IPS-NIHi11 (cell line): ENCODE measurements around the gene SCYGR7.
"Not testable (repeated sequence)": the region's sequence is repeated elsewhere in the genome, so short reads cannot be mapped to it uniquely, and the experiment has no call there.

Source experiments
- DNase-seq: peaks from one replicate; pipeline ENCODE4 v3.0.0; 2012; ENCODE audit warnings: mixed read lengths, low spot score

Gene SCYGR7, protein sequence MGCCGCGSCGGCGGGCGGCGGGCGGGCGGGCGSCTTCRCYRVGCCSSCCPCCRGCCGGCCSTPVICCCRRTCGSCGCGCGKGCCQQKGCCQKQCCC

DNA sequence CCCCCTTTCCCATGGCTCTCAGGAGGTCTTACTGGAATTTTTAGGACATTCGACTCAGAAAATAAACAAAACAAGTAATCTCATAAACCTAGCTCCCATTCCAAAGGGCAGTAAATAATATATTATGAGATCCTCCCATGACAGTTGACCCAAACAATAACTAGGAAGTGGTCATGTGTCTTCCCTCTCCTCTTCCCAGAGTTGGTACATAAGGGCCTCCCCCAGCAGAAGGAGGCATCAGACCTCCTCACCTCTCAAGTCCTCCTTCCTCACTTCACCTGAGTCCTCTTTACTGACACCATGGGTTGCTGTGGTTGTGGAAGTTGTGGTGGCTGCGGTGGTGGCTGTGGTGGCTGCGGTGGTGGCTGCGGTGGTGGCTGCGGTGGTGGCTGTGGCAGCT is at the start of gene SCYGR7:
TSS of gene SCYGR7 (plus strand) at position 301 of the 400 bp plus-strand sequence. CDS start at position 301, 0 bp downstream.
- no peak for DNase-seq

DNA sequence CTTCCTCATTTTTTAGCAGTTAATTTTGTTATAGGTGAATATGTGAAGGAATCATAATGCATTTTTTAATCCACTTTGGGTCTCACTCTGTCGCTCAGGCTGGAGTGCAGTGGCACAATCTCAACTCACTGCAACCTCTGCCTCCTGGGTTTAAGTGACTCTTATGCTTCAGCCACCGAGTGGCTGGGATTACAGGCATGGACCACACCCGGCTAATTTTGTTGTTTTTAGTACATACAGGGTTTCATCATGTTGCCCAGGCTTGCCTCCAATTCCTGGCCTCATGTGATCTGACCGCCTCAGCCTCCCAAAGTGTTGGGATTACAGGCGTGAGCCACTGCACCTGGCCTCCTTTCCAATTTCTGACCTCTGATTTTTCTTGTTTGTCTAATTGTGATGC is 43.9 kb upstream of the SCYGR7 start:
- no peak for DNase-seq

DNA sequence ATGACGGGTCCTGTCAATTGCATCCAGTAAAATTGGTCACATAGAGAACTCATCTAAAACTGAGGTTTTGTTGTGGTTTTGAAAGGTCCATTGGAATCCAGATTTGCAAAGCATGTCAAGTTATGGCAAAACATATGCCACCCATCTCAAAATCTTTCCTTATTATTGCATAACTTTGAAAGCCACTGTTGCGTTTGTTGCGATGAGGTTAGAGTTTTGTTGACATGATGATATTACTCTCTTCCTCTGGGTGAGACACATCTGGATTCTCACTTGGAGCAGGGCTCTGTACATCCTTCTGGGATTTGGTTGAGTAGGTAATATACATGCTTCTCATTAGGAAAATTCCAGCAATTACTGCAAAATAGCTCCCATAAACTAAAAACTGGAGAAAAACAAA is 40.9 kb upstream of the SCYGR7 start:
- DNase-seq: no peak

DNA sequence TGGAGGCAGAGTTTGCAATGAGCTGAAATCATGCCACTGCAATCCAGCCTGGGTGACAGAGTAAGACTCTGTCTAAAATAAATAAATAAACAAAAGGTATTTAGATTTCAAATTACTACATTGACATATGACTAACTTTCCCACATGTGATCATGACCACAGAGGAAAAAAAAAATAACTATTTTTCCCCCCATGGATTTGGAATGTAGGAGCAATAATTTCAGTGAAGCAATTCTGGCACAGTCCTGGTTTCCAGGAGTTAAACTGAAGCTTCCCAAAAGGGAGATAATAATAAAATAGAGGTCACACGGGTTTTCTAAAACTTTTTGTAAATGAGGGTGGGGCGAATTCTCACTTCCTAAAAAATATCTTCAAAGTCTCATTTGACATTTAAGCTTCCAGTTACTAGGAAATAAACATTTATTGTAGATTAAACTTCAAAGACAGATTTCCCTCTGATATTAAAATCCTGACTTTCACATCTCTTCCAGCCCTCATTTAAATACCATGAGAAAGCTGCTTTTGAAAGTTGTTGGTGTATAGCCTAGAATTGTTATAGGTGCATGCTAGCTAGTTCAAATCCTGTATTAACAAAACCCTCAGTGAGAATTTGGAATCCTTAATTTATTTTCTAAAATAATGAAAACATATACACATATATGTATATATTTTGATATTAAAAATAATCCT is 31.0 kb upstream of the SCYGR7 start:
- DNase-seq: no peak

DNA sequence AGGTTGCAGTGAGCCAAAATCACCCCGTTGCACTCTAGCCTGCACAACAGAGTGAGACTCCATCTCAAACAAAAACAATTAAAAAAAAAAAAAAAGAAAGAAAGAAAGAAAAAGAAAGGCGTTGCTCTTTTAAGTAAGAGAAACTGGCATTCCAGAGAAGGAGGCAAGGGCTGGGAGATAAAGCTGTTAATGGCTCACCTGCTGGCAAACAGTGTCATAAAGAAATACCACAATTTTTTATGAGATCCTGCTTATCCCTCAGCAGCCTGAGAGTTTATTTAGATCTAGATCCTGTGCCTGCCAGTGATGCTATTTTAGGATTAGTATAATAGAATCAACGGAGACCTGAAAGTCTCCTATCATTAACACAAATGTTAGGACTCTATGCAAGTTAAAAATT is 26.6 kb upstream of the SCYGR7 start:
- no peak for DNase-seq

DNA sequence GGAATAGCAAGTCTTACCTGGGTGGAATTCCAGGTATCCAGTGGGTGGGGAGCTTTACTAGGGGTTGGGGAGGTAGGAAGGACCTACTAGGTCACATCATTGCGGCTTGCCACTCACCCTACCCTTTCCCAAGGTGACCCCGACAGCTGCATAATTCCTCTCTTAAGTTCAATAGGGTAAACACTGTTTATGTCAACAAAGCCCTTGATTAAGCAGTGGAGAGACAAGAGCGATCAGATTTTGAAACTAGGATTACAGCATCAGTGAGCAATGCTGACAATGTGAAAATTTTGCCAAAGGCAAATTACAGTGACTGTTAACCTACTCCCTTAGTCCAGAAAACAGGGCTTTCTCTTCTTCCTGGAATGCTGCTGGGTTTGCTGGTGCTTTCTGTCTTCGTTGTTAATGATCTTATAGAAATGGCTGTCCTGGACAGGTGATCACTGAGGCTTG is 24.8 kb upstream of the SCYGR7 start:
- peak; percentile 19 for DNase-seq

DNA sequence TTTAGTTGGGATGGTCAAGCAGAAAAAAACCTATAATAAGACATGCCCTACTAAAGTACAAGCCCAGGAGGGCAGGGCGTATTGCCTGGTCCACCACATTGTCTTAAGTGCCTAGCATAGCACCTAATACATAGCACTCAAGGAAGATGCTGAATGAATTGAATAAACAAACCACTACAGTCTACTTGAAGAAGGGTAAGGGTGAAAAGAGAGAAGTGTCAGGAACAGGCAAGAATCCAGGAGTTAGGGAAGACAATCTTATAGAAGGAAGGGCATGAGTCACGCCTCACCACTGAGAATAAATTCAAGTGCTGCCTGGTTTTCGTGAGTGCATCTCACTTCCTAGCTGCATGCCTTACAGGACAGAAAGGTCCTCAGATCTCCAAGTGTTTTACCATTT is 24.2 kb upstream of the SCYGR7 start:
- DNase-seq: no peak

DNA sequence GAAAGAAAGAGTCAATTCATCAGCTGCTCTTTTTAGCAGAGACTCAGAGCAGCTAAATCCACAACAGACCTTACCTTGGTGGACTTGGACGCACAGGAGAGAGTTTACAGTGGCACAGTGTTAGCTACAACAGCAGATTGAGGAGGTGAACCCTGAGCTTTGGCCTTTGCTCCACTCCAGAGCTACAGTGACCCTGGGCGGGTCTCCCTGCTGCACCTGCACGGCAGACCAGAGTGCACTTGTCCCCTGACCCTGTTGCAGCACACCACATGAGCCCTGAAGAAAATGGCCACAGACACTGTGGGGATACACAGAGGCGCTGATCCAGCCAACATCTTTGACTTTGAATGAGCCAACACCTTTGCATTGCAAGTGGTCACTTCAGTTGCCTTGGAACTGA is 21.3 kb upstream of the SCYGR7 start:
- no peak for DNase-seq

DNA sequence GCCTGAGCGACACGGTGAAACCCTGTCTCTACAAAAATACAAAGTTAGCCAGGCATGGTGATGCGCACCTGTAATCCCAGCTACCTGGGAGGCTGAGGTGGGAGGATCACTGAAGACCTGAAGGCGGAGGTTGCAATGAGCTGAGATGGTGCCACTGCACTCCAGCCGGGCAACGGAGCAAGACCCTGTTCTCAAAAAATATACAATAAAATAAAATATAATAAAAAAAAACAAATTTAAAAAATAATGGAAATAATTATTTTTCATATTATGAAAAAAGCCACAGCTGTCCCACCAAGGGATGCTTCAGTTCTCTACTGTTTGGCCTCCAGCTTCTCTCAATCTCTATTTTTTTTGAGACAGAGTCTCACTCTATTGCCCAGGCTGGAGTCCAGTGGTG is 20.7 kb upstream of the SCYGR7 start:
- DNase-seq: no peak

DNA sequence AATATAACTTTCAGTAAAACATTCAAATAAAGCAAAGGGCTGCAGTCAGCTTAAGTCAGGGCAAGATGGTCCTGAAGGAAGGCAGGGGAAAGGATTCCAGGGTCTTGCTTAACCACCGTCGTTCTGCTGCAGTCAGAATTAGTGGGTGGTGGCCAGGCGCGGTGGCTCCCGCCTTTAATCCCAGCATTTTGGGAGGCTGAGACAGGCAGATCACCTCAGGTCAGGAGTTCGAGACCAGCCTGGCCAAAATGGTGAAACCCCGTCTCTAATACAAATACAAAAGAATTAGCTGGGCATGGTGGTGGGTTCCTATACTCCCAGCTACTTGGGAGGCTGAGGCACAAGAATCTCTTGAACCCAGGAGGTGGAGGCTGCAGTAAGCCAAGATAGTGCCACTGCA is 17.1 kb upstream of the SCYGR7 start:
- DNase-seq: no peak

DNA sequence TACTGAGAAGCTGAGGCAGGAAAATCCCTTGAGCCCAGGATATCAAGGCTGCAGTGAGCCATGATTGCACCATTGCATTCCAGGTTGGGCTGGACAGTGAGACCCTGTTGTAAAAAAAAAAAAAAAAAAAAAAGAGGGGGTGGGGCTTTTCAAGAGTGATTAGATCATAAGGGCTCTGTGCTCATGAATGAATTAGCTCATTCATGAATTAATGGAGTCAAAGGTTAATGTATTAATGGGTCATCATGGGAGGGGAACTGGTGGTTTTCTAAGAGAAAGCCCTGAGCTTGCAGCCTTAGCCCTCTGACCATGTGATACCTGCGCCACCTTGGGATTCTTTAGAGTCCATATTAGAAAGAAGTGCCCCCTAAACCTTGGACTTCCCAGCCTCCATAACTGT is 14.8 kb upstream of the SCYGR7 start:
- DNase-seq: no peak

DNA sequence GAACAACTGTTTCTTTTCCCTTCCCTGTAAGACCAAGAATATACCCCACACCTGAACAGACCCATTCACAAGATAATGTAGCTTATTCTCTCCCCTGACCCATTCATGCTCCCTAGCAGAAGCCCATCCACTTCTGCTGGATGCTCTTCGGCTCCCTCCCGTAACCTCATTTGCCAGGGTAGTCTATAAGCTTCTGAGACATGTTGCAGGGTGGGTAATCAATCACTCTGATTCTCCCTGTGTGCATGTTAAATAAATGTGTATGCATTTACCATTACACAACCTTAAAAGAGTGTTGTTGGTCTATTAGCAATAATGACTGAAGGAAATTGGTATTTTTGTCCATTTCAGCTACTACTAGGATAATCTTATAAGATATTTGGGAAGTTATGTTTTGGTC is 11.6 kb upstream of the SCYGR7 start:
- no peak for DNase-seq

DNA sequence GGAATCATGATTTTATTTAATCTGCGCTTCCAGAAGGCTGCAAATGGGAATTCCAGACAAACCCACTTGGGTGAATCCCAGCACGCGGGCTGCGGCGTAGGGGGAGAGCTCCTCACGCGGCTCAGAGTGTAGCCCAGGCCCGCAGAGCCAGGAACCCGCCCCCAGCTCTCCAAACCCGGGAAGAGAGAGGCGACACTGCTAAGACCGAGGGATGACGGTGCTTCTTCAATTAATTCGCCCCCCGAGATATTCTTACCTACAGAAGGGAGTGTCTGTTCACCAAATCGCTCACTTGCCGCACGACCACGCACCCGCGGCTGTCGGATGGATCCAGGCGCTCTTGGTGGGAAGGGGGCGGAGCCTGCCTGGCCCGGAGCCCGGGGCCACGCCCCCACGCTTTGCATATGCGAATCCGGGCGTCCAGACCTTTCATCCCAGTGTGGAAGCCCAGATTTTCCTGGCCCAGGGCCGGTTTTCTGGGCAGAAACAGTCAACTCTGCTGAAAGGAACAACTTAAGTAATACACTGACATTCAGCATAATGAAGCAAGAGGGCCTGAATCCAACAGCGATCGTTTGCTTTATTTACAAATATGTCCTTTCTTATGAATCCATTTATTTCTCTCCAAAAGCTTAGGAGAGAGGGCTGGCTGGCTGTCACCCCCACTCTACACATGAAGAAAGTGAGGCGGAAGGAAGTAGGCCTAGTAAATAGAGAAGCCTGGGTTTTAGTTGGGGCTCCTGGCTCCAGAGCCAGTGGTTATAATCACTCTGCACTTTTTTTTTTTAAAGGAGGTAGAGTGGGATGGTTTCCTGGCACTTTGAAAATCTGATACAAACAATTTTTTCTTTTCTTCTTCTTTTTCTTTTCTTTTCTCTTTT is 10.2 kb upstream of the SCYGR7 start, which contains the start of gene SLC19A3:
TSS of gene SLC19A3 (minus strand) at position 342 of the 881 bp plus-strand sequence. CDS start 15,710 bp downstream, outside the sequence.
- DNase-seq: peak; percentile 95

DNA sequence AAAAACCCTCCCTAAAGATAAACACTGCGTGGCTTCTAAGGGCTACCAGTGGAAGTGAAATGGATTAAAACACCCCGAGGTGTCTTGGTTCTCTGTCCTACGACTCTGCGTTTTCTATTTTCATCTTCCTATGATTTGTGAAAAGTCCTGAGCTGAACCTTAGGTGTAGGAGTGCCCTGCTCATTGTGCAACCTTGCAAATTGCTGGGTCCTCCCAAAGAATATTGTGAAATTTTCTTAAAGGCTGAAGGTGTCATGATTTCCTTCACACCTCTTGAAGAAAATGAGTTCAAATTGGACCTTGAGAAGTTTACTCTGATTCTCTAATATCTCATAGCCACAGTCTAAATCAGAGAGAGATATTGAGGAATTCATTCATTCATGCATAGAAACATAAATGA is 8.5 kb upstream of the SCYGR7 start:
- no peak for DNase-seq

DNA sequence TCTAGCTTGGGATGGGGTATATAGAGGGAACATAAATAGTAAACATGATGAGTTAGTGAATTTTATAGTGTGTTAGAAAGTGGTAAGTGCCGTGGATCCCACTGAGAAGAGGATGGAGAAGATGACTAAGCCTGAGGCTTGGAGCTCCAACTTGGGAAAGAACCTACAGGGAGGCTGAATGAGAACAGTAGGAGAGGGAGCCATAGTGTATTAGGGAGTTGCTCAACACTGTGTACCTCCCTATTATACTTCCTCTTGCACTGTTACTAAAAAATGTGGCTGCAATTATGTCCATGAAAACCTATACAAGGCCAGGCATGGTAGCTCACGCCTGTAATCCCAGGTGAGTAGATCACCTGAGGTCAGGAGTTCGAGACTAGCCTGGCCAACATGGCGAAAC is 7.5 kb upstream of the SCYGR7 start:
- DNase-seq: no peak

DNA sequence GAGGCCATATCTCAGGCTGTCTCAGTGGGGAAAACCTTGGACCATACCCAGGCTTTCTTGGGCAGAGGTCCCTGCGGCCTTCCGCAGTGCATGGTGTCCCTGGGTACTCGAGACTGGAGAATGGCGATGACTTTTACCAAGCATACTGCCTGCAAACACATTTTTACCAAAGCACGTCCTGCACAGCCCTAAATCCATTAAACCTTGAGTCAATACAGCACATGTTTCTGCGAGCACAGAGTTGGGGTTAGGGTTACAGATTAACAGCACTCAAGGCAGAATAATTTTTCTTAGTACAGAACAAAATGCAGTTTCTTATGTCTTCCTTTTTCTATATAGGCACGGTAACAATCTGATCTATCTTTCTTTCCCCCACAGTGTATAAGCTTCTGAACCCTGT is 5.3 kb upstream of the SCYGR7 start:
- not testable (repeated sequence) for DNase-seq

DNA sequence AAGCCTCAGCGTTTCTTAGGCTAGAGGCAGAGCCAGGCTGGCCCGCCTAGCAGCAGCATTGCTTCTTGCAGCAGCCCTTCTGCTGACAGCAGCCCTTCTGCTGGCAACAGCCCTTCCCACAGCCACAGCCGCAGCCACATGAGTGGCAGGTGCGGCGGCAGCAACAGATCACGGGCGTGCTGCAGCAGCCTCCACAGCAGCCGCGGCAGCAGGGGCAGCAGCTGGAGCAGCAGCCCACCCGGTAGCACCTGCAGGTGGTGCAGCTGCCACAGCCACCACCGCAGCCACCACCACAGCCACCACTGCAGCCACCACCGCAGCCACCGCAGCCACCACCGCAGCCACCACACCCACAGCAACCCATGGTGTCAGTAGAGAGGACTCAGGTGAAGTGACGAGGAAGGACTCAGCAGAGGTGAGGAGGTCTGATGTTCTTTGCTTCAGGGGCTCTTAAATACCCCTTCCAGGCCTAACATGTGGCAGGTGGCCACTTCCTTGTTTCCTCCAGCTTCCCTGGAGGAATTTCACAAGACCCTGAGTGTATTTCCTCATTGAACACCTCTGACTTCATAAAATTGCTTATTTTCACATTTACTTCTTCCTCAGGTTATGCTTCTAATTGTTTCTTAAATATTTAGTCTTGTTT is 3.6 kb upstream of the SCYGR7 start, which contains the start of gene SCYGR6:
TSS of gene SCYGR6 (minus strand) at position 364 of the 646 bp plus-strand sequence. CDS start at position 364, 0 bp downstream.
- DNase-seq: no peak

DNA sequence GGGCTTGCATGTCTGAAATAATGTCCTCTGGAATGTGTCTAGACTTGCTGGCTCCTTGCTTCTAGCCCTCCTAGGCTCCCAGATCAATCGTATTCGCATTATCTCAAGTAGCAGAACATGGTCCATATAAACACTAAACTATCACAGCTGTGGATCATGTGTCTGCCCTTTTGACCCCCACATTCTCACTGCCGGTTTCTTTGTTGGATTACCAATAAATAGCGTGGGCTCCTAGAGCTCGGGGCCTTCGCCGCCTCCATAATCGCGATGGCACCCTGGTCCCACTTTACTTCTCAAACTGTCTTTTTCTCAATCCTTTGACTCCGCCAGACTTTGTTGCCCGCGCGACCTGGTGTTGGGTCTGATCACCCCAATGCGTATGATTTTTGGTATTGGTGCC is 11.2 kb downstream of the SCYGR7 start:
- no peak for DNase-seq

DNA sequence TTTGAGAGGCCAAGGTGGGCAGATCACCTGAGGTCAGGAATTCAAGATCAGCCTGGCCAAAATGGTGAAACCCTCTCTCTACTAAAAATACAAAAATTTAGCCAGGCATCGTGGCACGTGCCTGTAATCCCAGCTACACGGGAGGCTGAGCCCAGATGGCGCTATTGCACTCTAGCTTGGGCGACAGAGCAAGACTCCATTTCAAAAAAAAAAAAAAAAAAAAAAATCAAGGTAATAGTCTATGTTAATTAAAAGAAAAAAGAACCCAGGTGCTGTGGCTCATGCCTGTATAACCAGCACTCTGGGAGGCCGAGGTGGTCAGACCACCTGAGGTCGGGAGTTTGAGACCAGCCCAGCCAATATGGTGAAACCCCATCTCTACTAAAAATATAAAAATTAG is 12.6 kb downstream of the SCYGR7 start:
- DNase-seq: not testable (repeated sequence)

DNA sequence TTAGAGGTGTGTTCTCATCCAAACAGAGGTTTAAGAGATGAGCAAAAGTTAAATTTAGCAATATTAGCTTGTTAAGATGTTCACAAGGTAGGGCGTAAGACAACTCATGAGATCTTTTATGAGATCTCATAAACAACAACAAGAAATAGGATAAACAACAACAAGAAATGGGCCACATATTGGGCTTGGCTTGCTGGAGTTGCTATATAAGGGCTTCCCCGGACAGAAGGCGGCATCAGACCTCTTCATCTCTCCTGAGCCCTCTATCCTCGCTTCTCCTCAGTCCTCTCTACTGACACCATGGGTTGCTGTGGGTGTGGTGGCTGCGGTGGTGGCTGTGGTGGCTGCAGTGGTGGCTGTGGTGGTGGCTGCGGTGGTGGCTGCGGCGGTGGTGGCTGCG is 17.5 kb downstream of the SCYGR7 start, which contains the start of gene SCYGR8:
TSS of gene SCYGR8 (plus strand) at position 301 of the 400 bp plus-strand sequence. CDS start at position 301, 0 bp downstream.
- DNase-seq: no peak

DNA sequence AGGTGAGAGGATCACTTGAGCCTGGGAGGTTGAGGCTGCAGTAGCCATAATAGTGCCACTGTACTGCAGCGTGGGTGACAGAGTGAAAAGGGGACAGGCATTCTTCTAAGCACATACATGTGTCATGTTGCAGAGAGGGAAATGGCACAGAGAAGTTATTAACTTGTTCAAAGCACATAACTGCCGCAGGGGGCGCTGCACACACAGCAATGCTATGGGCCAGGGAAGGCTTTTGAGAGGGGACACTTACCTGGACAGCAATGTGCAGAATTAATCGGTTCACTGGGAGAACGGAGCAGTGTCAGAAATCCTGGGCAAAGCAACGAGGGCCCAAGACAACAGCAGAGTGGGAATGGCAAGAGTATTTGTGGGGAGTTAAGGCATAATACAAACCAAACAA is 19.9 kb downstream of the SCYGR7 start:
- peak; percentile 65 for DNase-seq

DNA sequence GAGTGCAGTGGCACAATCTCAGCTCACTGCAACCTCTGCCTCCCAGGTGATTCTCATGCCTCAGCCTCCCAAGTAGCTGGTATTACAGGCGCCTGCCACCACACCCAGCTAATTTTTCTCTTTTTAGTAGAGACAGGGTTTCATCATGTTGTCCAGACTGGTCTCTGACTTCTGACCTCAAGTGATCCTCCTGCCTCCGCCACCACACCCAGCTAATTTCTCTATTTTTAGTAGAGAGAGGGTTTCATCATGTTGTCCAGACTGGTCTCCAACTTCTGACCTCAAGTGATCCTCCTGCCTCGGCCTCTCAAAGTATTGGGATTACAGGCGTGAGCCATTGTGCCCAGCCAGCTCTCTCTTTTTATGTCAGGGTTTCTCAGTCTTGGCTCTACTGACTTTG is 28.1 kb downstream of the SCYGR7 start:
- DNase-seq: not testable (repeated sequence)
